Neural progenitor cell (in vitro differentiated cells): ENCODE data around the gene EOMES.

Experiments
- CTCF ChIP-seq: fragments of 200-600 bp; sonication (generic); IDR thresholded peaks from 2 replicates; pipeline ENCODE4 v1.5.1; 2017; ENCODE audit warnings: antibody characterized with exemption, mild to moderate bottlenecking
- EZH2 ChIP-seq: fragments of 200-600 bp; sonication (generic); IDR thresholded peaks from 2 replicates; pipeline ENCODE4 v1.6.1; 2017; ENCODE audit warnings: antibody characterized with exemption, mild to moderate bottlenecking, moderate library complexity
- EZH2phosphoT487 ChIP-seq: fragments of 200-600 bp; sonication (generic); IDR thresholded peaks from 2 replicates; pipeline ENCODE4 v1.6.1; 2017; ENCODE audit warnings: antibody characterized with exemption

- TF ChIP-seq CTCF (no peak), EZH2phosphoT487 (no peak), EZH2 (no peak)
Measured at GRCh38 chr3:27746838-27747237, 24.7 kb upstream of the EOMES start.
